Adrenal gland (tissue), 12 donors: ENCODE data around the gene TMEM63B. TPM values are rescaled to one million over a fixed set of nuclear protein-coding genes. Genes with fewer than 3 reads are reported as not detected.
"Not testable (repeated sequence)": the region's sequence is repeated elsewhere in the genome, so short reads cannot be mapped to it uniquely, and the experiment has no call there.

Source experiments
- DNase-seq, 7 donors: peaks; one replicate each; pipeline ENCODE4 v3.0.0-alpha.2; 2019 to 2020
- H3K27ac ChIP-seq, 5 donors: fragments of 200-600 bp; sonication (generic) in 4 of 5; 1 replicate in 3 of 5; 2 replicates in 2 of 5; pipeline versions ENCODE4 v1.5.1 to v1.8.0; 2016 to 2020; ENCODE audit warnings: mild to moderate bottlenecking in 1 of 5
- H3K27me3 ChIP-seq: fragments of 200-600 bp; 2 replicates; pipeline ENCODE4 v1.8.0; 2021
- H3K36me3 ChIP-seq, 2 donors: fragments of 200-600 bp; replicated peaks in 1 of 2; 1 replicate in 1 of 2; 2 replicates in 1 of 2; pipeline versions ENCODE4 v1.5.1 to v1.8.0; 2018 to 2022
- H3K4me1 ChIP-seq, 2 donors: fragments of 200-600 bp; replicated peaks in 1 of 2; 1 replicate in 1 of 2; 2 replicates in 1 of 2; pipeline versions ENCODE4 v1.5.1 to v1.8.0; 2018 to 2021
- H3K4me3 ChIP-seq, 4 donors: fragments of 200-600 bp; sonication (generic) in 3 of 4; one replicate each; pipeline ENCODE4 v1.5.1; 2016 to 2018
- H3K9me3 ChIP-seq, 3 donors: fragments of 200-600 bp; sonication (generic) in 1 of 3; replicated peaks in 1 of 3; 1 replicate in 2 of 3; 2 replicates in 1 of 3; pipeline versions ENCODE4 v1.5.1 to v1.8.0; 2016 to 2021
- CTCF ChIP-seq, 6 experiments: fragments of 450-650 bp in 4 of 6; fragments of 200-600 bp in 2 of 6; sonication (generic) in 1 of 6; IDR thresholded peaks; 1 replicate in 5 of 6; 2 replicates in 1 of 6; pipeline versions ENCODE4 v1.5.1 to v1.8.0; 2016 to 2021; ENCODE audit warnings: antibody characterized with exemption in 6 of 6, mild to moderate bottlenecking in 2 of 6, moderate library complexity in 1 of 6
- POLR2A ChIP-seq, 2 donors: fragments of 450-650 bp; IDR thresholded peaks; one replicate each; pipeline ENCODE4 v1.6.1; 2017; ENCODE audit warnings: antibody characterized with exemption in 2 of 2, mild to moderate bottlenecking in 2 of 2, moderate library complexity in 1 of 2
- WGBS, 4 donors: extraction: QIAGEN DNeasy Blood & Tissue Kit in 2 of 4; methylation state at CpG; one replicate each; pipeline versions ENCODE4 v1.1.5 to v1.1.7; 2013 to 2017; 5-methylcytosine and 5-hydroxymethylcytosine counted together
- intact Hi-C, 2 donors: fragments of 100-400 bp; cut with DNase I; formaldehyde crosslinking; loops; one replicate each; pipeline versions ENCODE4 v1.14.1 to v1.15.0; 2022 to 2023
- polyA plus RNA-seq, 3 donors: library from polyadenylated mRNA; stranded (reverse); fragments of 200-250 nt in 2 of 3; fragments of 350-450 nt in 1 of 3; fragmentation: Illumina TruSeq in 1 of 3; extraction: RNeasy Lipid Tissue Mini Kit (QIAGEN cat#74804) in 1 of 3; gene quantifications; one replicate each; pipeline ENCODE4 v1.2.3, GENCODE V29; 2013 to 2014
- total RNA-seq, 9 donors: library from RNA; depleted of rRNA in 4 of 9; stranded (reverse); fragments of >200 nt in 4 of 9; fragments of 120-200 nt in 1 of 9; fragmentation: NEBNext Ultra II Directional in 1 of 9; extraction: Animal tissue kit (Norgen Biotek cat#: 25700) in 1 of 9; gene quantifications; one replicate each; pipeline versions ENCODE4 v1.1.0 to v1.2.4, GENCODE V29; 2013 to 2023
- donor health status: healthy with polysubstance abuse.
- donor health status: Bipolar disorder and iron deficiency.
- donor health status: DM: yes; HTN: yes; CAD: no.
- donor health status: DM: no; HTN: no; CAD: no.
- donor health status: DM: no; HTN: no; CAD: no.
- donor health status: DM: yes; HTN: yes; CAD: no.

Gene TMEM63B
- total and polyA plus RNA-seq, 12 donors, result 18.1 to 51.7 (median 36.4) TPM

- Histone ChIP-seq H3K4me3 (no peak overlapping the region), H3K4me1 (peaks cover 0 to 9% of the 10 kb centered on the region in 2 donors), H3K9me3 (no peaks in the 10 kb centered on the region), H3K27me3 (no peaks in the 10 kb centered on the region), H3K27ac (no peak overlapping the region), H3K36me3 (no peaks in the 10 kb centered on the region)
- TF ChIP-seq POLR2A (IDR thresholded peaks at IDR 0.05), result no peak
- TF ChIP-seq CTCF (IDR thresholded peaks at IDR 0.05), result no peak
- no peak for DNase-seq
- 95 to 100% (median 98%) methylated on average over 1 to 4 of the region's 4 CpGs for WGBS, 4 donors
- intact Hi-C loops, result no loop called here
Measured at GRCh38 chr6:44180886-44181285, 53.5 kb downstream of the TMEM63B start.

DNA sequence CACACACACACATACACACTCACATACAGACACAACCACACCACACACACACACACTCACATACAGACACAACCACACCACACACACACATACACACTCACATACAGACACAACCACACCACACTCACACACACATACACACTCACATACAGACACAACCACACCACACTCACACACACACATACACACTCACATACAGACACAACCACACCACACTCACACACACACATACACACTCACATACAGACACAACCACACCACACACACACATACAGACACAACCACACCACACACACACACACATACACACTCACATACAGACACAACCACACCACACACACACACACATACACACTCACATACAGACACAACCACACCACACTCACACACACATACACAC is 54.4 kb downstream of the TMEM63B start:
- H3K27ac ChIP-seq, DNase-seq, H3K4me1 ChIP-seq, H3K9me3 ChIP-seq, H3K4me3 ChIP-seq, intact Hi-C loops, H3K27me3 ChIP-seq, H3K36me3 ChIP-seq: not testable (repeated sequence)

DNA sequence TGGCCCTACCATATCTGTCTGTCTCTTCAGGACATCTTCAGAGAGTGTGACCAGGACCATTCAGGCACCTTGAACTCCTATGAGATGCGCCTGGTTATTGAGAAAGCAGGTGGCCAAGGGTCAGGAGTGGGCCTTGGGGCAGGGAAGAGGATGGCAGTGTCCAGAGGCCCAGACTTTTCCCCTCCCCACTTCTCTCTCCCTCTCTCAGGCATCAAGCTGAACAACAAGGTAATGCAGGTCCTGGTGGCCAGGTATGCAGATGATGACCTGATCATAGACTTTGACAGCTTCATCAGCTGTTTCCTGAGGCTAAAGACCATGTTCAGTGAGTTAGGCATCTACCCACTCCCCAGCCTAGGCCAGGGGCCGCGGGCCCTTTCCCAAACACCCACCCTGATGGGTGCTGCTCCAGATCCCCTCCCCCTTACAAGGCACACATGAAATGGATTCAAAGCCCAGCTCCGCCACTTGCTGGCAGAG is 55.6 kb downstream of the TMEM63B start:
- 89 to 100% (median 93%) methylated on average over 2 to 4 of the region's 4 CpGs for WGBS, 4 donors

GRCh38 chr6:44183783-44184182 is 56.4 kb downstream of the TMEM63B start:
- intact Hi-C loops, result no loop called here
- H3K36me3 ChIP-seq, result no peaks in the 10 kb centered on the region
- 63 to 85% (median 77%) methylated on average over 7 to 9 of the region's 9 CpGs for WGBS, 4 donors

More for the DNA sequence above, 55.6 kb downstream of the TMEM63B start:
- no peak for DNase-seq
- TF ChIP-seq POLR2A (IDR thresholded peaks at IDR 0.05), result no peak
- TF ChIP-seq CTCF (IDR thresholded peaks at IDR 0.05), result no peak
- intact Hi-C loops, result no loop called here
- no peaks in the 10 kb centered on the region for H3K36me3 ChIP-seq
- H3K27me3 ChIP-seq, result no peaks in the 10 kb centered on the region
- H3K4me1 ChIP-seq, result peaks cover 0 to 9% of the 10 kb centered on the region in 2 donors
- H3K27ac ChIP-seq, result no peak overlapping the region
- H3K9me3 ChIP-seq, result no peaks in the 10 kb centered on the region
- no peak overlapping the region for H3K4me3 ChIP-seq

GRCh38 chr6:44185356-44185755 is 58.0 kb downstream of the TMEM63B start:
- H3K36me3 ChIP-seq, H3K9me3 ChIP-seq, H3K27ac ChIP-seq, H3K27me3 ChIP-seq, intact Hi-C loops, DNase-seq, H3K4me3 ChIP-seq, H3K4me1 ChIP-seq: not testable (repeated sequence)
- 80 to 87% (median 84%) methylated on average over 7 of the region's 7 CpGs for WGBS, 4 donors

More at GRCh38 chr6:44183783-44184182, 56.4 kb downstream of the TMEM63B start:
- Histone ChIP-seq H3K4me1 (peaks cover 0 to 7% of the 10 kb centered on the region in 2 donors), H3K27me3 (no peaks in the 10 kb centered on the region), H3K4me3 (no peak overlapping the region), H3K9me3 (no peaks in the 10 kb centered on the region), H3K27ac (no peak overlapping the region)
- no peak for DNase-seq
- TF ChIP-seq POLR2A (IDR thresholded peaks at IDR 0.05) (no peak), CTCF (IDR thresholded peaks at IDR 0.05) (no peak)
